OCI-LY1 (cell line): ENCODE data around the gene PHLPP1.

Experiments used
- EZH2 ChIP-seq: fragments of 200-600 bp; sonication (generic), shearing (Covaris generic); IDR thresholded peaks from 2 replicates; pipeline ENCODE4 v1.8.0; 2017; ENCODE audit warnings: borderline replicate concordance, mixed run types, mild to moderate bottlenecking, antibody characterized with exemption, low read length, moderate library complexity, mixed read lengths
- TF ChIP-seq, protein P1 (sequence below): fragments of 200-600 bp; sonication (generic), shearing (Covaris generic); IDR thresholded peaks from 2 replicates; pipeline ENCODE4 v1.5.1; 2017; ENCODE audit warnings: mild to moderate bottlenecking, antibody characterized with exemption, low read length, moderate library complexity, mixed read lengths

GRCh38 chr18:62898359-62898758, 183.0 kb downstream of the PHLPP1 start:
- TF ChIP-seq, protein P1, sequence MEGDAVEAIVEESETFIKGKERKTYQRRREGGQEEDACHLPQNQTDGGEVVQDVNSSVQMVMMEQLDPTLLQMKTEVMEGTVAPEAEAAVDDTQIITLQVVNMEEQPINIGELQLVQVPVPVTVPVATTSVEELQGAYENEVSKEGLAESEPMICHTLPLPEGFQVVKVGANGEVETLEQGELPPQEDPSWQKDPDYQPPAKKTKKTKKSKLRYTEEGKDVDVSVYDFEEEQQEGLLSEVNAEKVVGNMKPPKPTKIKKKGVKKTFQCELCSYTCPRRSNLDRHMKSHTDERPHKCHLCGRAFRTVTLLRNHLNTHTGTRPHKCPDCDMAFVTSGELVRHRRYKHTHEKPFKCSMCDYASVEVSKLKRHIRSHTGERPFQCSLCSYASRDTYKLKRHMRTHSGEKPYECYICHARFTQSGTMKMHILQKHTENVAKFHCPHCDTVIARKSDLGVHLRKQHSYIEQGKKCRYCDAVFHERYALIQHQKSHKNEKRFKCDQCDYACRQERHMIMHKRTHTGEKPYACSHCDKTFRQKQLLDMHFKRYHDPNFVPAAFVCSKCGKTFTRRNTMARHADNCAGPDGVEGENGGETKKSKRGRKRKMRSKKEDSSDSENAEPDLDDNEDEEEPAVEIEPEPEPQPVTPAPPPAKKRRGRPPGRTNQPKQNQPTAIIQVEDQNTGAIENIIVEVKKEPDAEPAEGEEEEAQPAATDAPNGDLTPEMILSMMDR, result no peak
- TF ChIP-seq EZH2, result no peak
